MM.1S (cell line): ENCODE measurements around the gene SMAP1.

Experiments used
- DNase-seq: peaks from one replicate; pipeline ENCODE4 v3.0.0-alpha.2; 2015
- H2AFZ ChIP-seq: fragments of 300-600 bp; sonication (generic); 2 replicates; pipeline ENCODE4 v1.6.0; 2016; ENCODE audit warnings: antibody characterized with exemption, low read length
- H3F3A ChIP-seq: fragments of 300-600 bp; sonication (generic); 2 replicates; pipeline ENCODE4 v1.6.1; 2016; ENCODE audit warnings: mild to moderate bottlenecking, antibody characterized with exemption, low read length, moderate library complexity, mixed read lengths; ENCODE audit not compliant: insufficient read depth
- H3K27ac ChIP-seq: fragments of 300-600 bp; sonication (generic); 2 replicates; pipeline ENCODE4 v1.5.1; 2016; ENCODE audit warnings: mild to moderate bottlenecking, low read length
- H3K27me3 ChIP-seq: fragments of 300-600 bp; sonication (generic); replicated peaks from 2 replicates; pipeline ENCODE4 v1.6.0; 2016; ENCODE audit warnings: low read length; ENCODE audit not compliant: insufficient read depth
- H3K36me3 ChIP-seq: fragments of 300-600 bp; sonication (generic); replicated peaks from 2 replicates; pipeline ENCODE4 v1.6.1; 2016; ENCODE audit warnings: mild to moderate bottlenecking, low read length, mixed read lengths; ENCODE audit not compliant: insufficient read depth
- H3K4me1 ChIP-seq: fragments of 300-600 bp; sonication (generic); 2 replicates; pipeline ENCODE4 v1.6.1; 2016; ENCODE audit warnings: low read length, mixed read lengths
- H3K4me2 ChIP-seq: fragments of 300-600 bp; sonication (generic); 2 replicates; pipeline ENCODE4 v1.6.0; 2016; ENCODE audit warnings: low read depth, low read length
- H3K4me3 ChIP-seq: fragments of 300-600 bp; sonication (generic); 2 replicates; pipeline ENCODE4 v1.5.1; 2016; ENCODE audit warnings: low read length, mixed read lengths
- H3K79me2 ChIP-seq: fragments of 300-600 bp; sonication (generic); 2 replicates; pipeline ENCODE4 v1.6.1; 2016; ENCODE audit warnings: mixed run types, low read length, mixed read lengths
- H3K9ac ChIP-seq: fragments of 300-600 bp; sonication (generic); 2 replicates; pipeline ENCODE4 v1.6.1; 2016; ENCODE audit warnings: low read length, mixed read lengths
- H3K9me2 ChIP-seq: fragments of 300-600 bp; sonication (generic); replicated peaks from 2 replicates; pipeline ENCODE4 v1.6.1; 2016; ENCODE audit warnings: mild to moderate bottlenecking, low read length, mixed read lengths; ENCODE audit not compliant: insufficient read depth
- H3K9me3 ChIP-seq: fragments of 300-600 bp; sonication (generic); replicated peaks from 2 replicates; pipeline ENCODE4 v1.6.1; 2016; ENCODE audit warnings: mild to moderate bottlenecking, low read length, mixed read lengths; ENCODE audit not compliant: insufficient read depth
- H4K20me1 ChIP-seq: fragments of 300-600 bp; sonication (generic); 2 replicates; pipeline ENCODE4 v1.6.1; 2016; ENCODE audit warnings: mild to moderate bottlenecking, low read length, moderate library complexity, mixed read lengths; ENCODE audit not compliant: insufficient read depth
- CTCF ChIP-seq: fragments of 300-600 bp; sonication (generic); IDR thresholded peaks from 2 replicates; pipeline ENCODE4 v1.5.1; 2016; ENCODE audit warnings: antibody characterized with exemption, low read length, mixed read lengths
- EZH2 ChIP-seq: fragments of 300-600 bp; sonication (generic); optimal IDR thresholded peaks from 2 replicates; pipeline ENCODE3; 2017; ENCODE audit warnings: low read depth, mild to moderate bottlenecking, antibody characterized with exemption, low read length, mixed read lengths
- EZH2phosphoT487 ChIP-seq: fragments of 300-600 bp; sonication (generic); IDR thresholded peaks from 2 replicates; pipeline ENCODE4 v1.6.1; 2018; ENCODE audit warnings: antibody characterized with exemption, low read length

Gene SMAP1

DNA sequence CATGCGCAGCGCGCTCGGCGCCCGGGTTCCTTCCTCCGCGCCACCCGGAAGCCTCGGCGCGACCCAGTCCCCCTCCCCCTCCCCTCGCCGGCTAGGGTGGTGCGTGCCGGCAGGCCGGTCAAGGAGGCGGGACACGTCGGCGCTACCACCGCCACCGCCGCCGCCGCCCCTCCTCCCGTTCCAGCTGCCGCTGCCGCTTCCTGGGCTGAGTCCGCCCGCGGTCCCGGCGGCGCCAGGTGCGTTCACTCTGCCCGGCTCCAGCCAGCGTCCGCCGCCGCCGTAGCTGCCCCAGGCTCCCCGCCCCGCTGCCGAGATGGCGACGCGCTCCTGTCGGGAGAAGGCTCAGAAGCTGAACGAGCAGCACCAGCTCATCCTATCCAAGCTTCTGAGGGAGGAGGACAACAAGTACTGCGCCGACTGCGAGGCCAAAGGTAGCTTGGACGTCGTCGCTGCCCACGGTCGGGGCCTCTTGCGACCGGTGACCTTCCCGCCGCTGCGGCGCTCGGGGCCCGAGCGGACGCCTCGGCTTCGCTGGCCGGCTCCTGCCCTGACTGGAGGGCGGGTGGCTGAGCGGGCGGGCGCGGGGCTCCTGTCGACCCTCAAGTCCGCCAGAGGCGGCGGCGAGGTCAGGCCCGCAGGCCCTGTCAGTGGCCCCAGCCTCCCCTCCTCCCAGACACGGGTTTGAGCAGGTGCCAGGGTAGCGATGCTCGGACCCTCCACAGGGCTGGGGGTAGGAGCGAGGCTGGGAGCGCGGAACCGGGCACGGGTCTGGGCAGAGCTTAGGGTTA is at the start of gene SMAP1:
SMAP1 (plus strand) TSS at position 173 of the 788 bp plus-strand sequence; CDS start at position 314, 141 bp downstream.
- no peak for TF ChIP-seq EZH2
- no peak for TF ChIP-seq CTCF
- TF ChIP-seq EZH2phosphoT487 = no peak
- Histone ChIP-seq H3K36me3 (no peaks in the 10 kb centered on the region), H3K79me2 (peaks cover 48% of the 10 kb centered on the region), H3K4me3 (peak within 1 kb of the TSS; percentile 91), H3K9ac (peak within 1 kb of the TSS; percentile 83), H3K27me3 (no peaks in the 10 kb centered on the region), H3K4me1 (peaks cover 23% of the 10 kb centered on the region), H2AFZ (peak within 1 kb of the TSS; percentile 95), H4K20me1 (no peaks in the 10 kb centered on the region), H3K4me2 (peak within 1 kb of the TSS; percentile 81), H3K9me2 (no peaks in the 10 kb centered on the region), H3K27ac (peak within 1 kb of the TSS; percentile 82), H3K9me3 (no peaks in the 10 kb centered on the region), H3F3A (peaks cover 12% of the 10 kb centered on the region; the same call in 1 of the 2 replicates)
- DNase-seq = peak; percentile 92

GRCh38 chr6:70620746-70621145 is 46.9 kb upstream of the SMAP1 start:
- Histone ChIP-seq H3K4me2 (no peak overlapping the region), H3K27me3 (no peaks in the 10 kb centered on the region), H4K20me1 (no peaks in the 10 kb centered on the region), H2AFZ (no peak overlapping the region), H3K4me3 (no peak overlapping the region), H3K36me3 (no peaks in the 10 kb centered on the region), H3K9me3 (no peaks in the 10 kb centered on the region), H3K79me2 (no peaks in the 10 kb centered on the region), H3K27ac (no peak overlapping the region), H3K9ac (no peak overlapping the region), H3F3A (no peaks in the 10 kb centered on the region), H3K9me2 (no peaks in the 10 kb centered on the region), H3K4me1 (no peaks in the 10 kb centered on the region)
- TF ChIP-seq CTCF (no peak), EZH2phosphoT487 (no peak), EZH2 (no peak)
- DNase-seq = no peak

DNA sequence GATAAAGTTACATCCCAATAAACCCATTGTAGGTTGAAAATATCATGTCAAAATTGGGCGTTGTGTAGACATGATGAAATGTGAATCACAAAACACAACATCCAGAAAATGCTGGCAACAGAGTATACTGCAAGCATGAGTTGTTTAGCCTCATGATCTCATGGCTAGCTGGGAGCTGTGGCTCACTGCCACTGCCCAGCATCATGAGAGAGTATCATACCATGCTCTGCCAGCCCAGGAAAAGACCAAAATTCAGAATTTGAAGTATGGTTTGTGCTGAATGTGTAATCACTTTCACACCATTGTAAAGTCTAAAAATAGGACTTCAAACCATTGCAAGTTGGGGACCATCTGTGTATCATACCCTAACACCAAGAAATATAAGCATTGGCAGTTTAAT is 45.2 kb upstream of the SMAP1 start:
- Histone ChIP-seq H3K9ac (no peak overlapping the region), H3K4me3 (no peak overlapping the region), H4K20me1 (no peaks in the 10 kb centered on the region), H3K4me1 (no peaks in the 10 kb centered on the region), H3K9me3 (no peaks in the 10 kb centered on the region), H3K4me2 (no peak overlapping the region), H3K9me2 (no peaks in the 10 kb centered on the region), H3K36me3 (no peaks in the 10 kb centered on the region), H3F3A (no peaks in the 10 kb centered on the region), H3K79me2 (no peaks in the 10 kb centered on the region), H3K27me3 (no peaks in the 10 kb centered on the region), H3K27ac (no peak overlapping the region), H2AFZ (no peak overlapping the region)
- no peak for TF ChIP-seq CTCF
- no peak for TF ChIP-seq EZH2
- no peak for DNase-seq
